Chondrocyte (in vitro differentiated cells): ENCODE measurements around the gene TRIM15. TPM values are rescaled to one million over a fixed set of nuclear protein-coding genes. Genes with fewer than 3 reads are reported as not detected.

Experiments
- DNase-seq: peaks from one replicate; pipeline ENCODE4 v3.0.0; 2021; ENCODE audit warnings: mixed read lengths, low spot score
- H3K27ac Mint-ChIP-seq: one replicate; pipeline ENCODE4 v1.8.0; 2021; ENCODE audit warnings: mild to moderate bottlenecking, moderate library complexity, mixed read lengths; ENCODE audit not compliant: unreplicated experiment
- H3K27me3 Mint-ChIP-seq: 2 replicates; pipeline ENCODE4 v1.8.0; 2021; ENCODE audit warnings: low read depth, mixed read lengths
- H3K36me3 Mint-ChIP-seq: 2 replicates; pipeline ENCODE4 v1.8.0; 2021; ENCODE audit warnings: low read depth, mixed read lengths
- H3K4me1 Mint-ChIP-seq: 2 replicates; pipeline ENCODE4 v1.8.0; 2021; ENCODE audit warnings: low read depth, mild to moderate bottlenecking, mixed read lengths
- H3K4me3 Mint-ChIP-seq: one replicate; pipeline ENCODE4 v1.8.0; 2021; ENCODE audit warnings: mild to moderate bottlenecking, moderate library complexity, mixed read lengths; ENCODE audit not compliant: unreplicated experiment
- H3K9me3 Mint-ChIP-seq: 2 replicates; pipeline ENCODE4 v1.8.0; 2021; ENCODE audit warnings: low read depth, mixed read lengths
- total RNA-seq: library from RNA; stranded (reverse); gene quantifications from 3 replicates; pipeline ENCODE4 v1.2.1, GENCODE V29; 2021
- TF ChIP-seq, protein P1 (sequence below): fragments of 200-600 bp; sonication (generic); IDR thresholded peaks from 2 replicates; pipeline ENCODE4 v1.5.0; 2021; ENCODE audit warnings: antibody characterized with exemption, mild to moderate bottlenecking, moderate library complexity

The TRIM15 gene
- total RNA-seq, 1 donor from 2014 or later = not detected

DNA sequence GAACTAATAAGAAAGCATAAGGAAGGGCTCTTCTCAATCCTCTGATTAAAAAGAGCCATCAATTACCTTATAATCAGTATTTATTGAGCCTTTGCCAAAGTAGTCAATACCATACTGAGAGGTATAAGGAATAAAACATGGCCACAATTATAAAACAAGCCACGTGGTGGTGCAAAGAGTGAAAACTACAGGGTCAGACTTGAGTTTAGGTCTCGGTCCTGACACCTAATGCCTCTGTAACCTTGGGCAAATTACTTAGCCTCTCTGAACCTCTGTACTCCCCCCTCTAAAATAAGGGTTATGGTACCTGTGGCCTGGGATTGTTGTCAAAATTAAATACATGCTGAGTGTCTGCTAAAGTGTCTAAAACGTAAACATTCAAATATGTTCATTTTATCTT lies 14.1 kb upstream of the TRIM15 start:
- TF ChIP-seq, protein P1, sequence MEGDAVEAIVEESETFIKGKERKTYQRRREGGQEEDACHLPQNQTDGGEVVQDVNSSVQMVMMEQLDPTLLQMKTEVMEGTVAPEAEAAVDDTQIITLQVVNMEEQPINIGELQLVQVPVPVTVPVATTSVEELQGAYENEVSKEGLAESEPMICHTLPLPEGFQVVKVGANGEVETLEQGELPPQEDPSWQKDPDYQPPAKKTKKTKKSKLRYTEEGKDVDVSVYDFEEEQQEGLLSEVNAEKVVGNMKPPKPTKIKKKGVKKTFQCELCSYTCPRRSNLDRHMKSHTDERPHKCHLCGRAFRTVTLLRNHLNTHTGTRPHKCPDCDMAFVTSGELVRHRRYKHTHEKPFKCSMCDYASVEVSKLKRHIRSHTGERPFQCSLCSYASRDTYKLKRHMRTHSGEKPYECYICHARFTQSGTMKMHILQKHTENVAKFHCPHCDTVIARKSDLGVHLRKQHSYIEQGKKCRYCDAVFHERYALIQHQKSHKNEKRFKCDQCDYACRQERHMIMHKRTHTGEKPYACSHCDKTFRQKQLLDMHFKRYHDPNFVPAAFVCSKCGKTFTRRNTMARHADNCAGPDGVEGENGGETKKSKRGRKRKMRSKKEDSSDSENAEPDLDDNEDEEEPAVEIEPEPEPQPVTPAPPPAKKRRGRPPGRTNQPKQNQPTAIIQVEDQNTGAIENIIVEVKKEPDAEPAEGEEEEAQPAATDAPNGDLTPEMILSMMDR = peak; percentile 55
- peaks cover 15% of the 10 kb centered on the region for H3K27me3 Mint-ChIP-seq
- H3K9me3 Mint-ChIP-seq = no peaks in the 10 kb centered on the region
- DNase-seq = no peak
- H3K4me1 Mint-ChIP-seq = peaks cover 14% of the 10 kb centered on the region
- no peak overlapping the region for H3K4me3 Mint-ChIP-seq
- no peaks in the 10 kb centered on the region for H3K36me3 Mint-ChIP-seq
- no peak overlapping the region for H3K27ac Mint-ChIP-seq

DNA sequence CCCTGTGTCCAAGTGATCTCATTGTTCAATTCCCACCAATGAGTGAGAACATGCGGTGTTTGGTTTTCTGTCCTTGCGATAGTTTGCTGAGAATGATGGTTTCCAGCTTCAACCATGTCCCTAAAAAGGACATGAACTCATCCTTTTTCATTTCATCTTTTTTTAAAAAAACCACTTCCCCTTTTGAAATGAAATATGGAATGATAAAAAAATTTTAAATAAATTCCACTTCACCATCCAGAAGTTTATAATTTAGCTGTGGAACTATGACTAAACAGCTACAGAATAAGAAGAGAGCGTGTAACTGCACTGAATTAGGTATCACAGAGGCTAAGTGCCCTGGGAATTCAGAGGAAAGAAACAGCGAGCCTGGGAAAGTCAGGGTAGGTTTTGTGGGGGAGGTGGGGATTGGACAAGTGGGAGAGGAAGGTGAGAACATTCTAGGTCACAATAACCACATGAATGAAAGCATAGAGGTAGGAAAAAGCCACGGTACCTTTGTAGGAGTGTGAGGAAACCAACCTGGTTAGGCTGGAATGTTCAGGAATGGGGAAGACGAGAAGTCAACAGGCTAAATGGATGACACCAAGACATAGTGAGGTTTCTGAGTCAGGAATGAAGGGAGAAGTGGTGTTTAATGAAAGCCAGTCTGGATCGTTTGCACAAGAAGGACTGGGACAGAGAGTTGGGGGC lies 13.3 kb upstream of the TRIM15 start:
- TF ChIP-seq, protein P1 = no peak
- H3K9me3 Mint-ChIP-seq = no peaks in the 10 kb centered on the region
- no peak overlapping the region for H3K4me3 Mint-ChIP-seq
- H3K27ac Mint-ChIP-seq = peak overlapping the region; percentile 27
- H3K36me3 Mint-ChIP-seq = no peaks in the 10 kb centered on the region
- no peak for DNase-seq
- peaks cover 8% of the 10 kb centered on the region for H3K27me3 Mint-ChIP-seq
- H3K4me1 Mint-ChIP-seq = peaks cover 21% of the 10 kb centered on the region

DNA sequence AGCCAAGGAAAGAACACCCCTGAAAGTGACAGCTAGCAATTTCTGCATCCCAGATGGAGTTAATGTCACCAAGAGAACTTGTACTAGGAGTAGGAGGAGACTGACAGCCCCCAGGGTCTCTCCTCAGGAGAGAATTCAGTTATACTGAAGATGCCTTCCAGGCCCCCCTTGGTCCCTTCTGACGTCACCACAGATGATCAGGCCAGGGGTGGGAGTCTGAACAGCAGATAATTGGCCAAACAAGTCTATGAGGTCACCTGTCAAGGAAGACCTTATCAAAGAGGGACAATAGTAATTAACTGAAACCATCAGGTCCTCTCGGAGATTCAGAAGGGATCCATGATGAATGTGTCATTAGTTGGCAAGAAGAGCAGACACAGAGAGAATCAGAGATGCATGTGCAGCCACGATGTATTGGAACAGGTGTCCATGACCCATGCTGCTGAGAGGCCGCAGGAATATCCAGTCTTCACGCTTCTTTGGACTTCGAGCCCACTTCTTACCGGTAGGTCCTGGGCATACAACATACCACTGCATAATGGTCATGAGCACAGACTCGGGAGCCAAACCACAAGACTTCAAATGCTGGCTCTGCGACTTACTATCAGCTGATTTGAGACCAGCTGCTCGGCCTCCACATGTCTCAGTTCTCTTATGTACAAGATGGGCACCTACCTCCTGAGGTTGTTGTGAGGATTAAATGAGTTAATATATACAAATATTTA lies 12.5 kb upstream of the TRIM15 start:
- Mint-ChIP-seq H3K4me1 (peaks cover 30% of the 10 kb centered on the region), H3K27me3 (peaks cover under 1% of the 10 kb centered on the region), H3K36me3 (no peaks in the 10 kb centered on the region), H3K27ac (no peak overlapping the region), H3K4me3 (no peak overlapping the region), H3K9me3 (no peaks in the 10 kb centered on the region)
- TF ChIP-seq, protein P1 = no peak
- no peak for DNase-seq

DNA sequence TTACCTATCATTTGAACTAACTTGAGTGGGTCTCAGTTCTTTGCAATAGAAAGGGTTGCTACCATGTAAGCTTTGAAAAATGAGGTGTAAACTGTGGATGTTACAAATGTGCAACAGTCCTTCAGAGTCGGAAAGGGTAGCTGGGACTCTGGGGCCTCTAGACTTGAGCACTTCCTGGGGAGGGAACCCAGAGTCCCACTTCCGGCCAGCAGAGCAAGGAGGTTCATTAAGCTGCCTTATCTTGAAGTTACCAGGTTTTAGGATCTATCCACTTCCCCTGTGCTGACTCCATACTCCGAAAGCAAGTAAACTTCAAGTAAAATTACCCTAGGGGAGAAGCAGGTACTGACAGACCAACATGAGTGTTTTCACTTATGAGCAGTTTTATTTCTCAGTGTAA lies 11.8 kb upstream of the TRIM15 start:
- Mint-ChIP-seq H3K27ac (no peak overlapping the region), H3K36me3 (no peaks in the 10 kb centered on the region), H3K27me3 (no peaks in the 10 kb centered on the region), H3K4me1 (peaks cover 37% of the 10 kb centered on the region), H3K9me3 (no peaks in the 10 kb centered on the region), H3K4me3 (no peak overlapping the region)
- DNase-seq = no peak
- TF ChIP-seq, protein P1 = no peak

DNA sequence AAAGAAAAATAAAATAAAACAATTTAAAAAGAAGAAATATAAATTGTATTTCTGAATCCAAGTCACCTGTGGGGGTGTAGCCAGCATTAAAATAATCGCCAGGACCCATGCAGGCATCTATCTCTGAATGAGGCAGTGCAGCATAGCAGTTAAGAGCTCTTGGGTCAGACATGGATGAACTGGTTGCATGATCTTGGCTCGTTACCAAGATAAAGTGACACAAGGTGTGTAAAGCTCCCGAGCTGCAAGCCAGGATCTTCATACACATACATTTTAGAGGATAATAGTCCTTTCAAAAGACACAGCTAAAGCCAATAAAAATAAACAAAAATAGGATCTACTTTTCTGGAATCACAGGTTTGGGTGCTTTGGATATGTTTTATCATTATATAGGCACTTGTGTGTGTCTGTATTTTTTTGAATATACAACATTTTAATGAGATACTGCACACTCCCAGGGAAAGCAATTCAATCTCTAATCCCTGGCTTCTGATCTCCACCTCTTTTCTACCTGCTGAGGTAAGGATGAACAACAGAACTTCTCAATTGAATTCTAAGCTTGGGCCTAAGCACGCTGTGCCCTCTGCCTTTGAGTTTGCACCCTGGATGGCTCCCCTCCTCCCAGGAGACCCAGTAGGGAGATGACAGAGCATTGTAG lies 11.2 kb upstream of the TRIM15 start:
- Mint-ChIP-seq H3K4me1 (peaks cover 38% of the 10 kb centered on the region), H3K36me3 (no peaks in the 10 kb centered on the region), H3K4me3 (no peak overlapping the region), H3K27ac (no peak overlapping the region), H3K9me3 (no peaks in the 10 kb centered on the region), H3K27me3 (no peaks in the 10 kb centered on the region)
- TF ChIP-seq, protein P1 = no peak
- DNase-seq = no peak
